Astrocyte (in vitro differentiated cells and primary cell): Measurements from ENCODE around the gene TOMM22.

Experiments used
- CTCF ChIP-seq: IDR thresholded peaks from 2 replicates; pipeline ENCODE4 v1.5.1; 2011; ENCODE audit warnings: low read depth, mild to moderate bottlenecking, inconsistent platforms, low read length, moderate library complexity; ENCODE audit not compliant: insufficient read depth
- EZH2 ChIP-seq: IDR thresholded peaks from 2 replicates; pipeline ENCODE4 v1.6.1; 2012; ENCODE audit warnings: mild to moderate bottlenecking, low read length, inconsistent platforms; ENCODE audit not compliant: insufficient read depth

DNA sequence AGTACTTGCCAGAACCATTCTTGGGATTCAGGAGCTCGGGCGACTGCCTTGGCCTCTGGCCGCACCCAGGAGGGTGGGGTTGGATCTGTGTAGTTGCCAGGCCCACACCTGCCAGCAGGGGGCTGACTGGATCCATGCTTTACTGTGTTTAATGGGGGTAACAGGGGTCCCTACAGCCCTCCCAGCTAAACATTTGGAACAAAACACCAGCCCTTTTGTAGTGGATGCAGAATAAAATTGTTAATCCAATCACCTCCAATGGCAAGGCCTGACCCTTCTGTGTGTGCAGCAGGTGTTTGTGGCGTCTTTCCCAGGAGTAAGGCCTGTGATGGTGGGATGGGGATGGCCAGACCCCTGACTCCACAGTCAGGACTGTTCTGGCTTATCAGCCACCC is 51.6 kb downstream of the TOMM22 start:
- peak; percentile 74 for TF ChIP-seq CTCF
- TF ChIP-seq EZH2: no peak
